COLO668 (cell line): Measurements from ENCODE around the gene PRG2.

ENCODE experiments used
- DNase-seq: peaks from one replicate; lab custom pipeline; 2025; ENCODE audit not compliant: unreplicated experiment; lab: John Stamatoyannopoulos, UW

PRG2 gene

DNA sequence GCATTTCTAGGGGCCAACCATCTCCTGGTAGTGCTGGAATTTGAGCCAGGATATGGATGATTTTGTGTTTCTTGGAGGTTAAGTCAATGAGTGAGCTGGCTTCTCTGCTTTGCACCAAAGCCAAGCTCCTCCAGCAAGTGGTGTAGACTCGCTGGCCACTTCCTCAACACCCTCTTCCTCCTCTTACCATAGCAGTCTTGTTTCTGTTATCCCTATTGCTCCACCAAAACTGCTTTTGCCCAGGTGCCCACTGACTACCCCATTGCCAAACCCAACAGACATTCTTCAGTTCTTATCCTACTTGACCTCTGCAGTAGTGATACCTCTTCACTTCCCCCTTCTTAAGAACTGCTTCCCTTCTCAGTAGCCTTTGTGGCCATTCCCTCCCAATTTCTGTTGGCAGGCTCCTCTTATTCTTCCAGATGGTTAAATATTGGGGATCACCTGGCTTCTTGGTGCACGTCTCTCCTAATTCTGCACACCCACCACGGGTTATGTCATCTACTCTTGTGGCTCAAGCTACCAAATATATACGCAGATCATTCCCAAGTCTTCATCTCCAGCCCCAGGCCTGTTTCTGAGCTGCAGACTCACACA is 7.0 kb upstream of the PRG2 start:
- no peak for DNase-seq

DNA sequence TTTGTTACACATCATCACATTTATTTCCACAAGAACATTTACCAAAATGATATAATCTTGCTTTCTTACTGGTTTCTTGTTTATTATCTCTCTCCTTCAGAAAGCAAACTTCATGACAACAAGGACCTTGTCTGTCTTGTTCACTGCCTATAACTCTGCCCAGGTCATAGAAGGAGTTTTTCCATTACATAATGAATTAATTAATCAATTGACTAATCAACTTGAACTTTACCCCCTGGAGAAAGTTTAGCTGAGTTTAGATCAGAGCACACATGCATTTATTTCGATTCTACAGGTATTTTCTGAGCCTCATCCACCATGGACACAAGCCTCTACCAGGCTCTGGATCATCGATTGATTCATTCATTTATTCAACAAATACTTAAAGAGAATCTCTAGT is 6.3 kb upstream of the PRG2 start:
- DNase-seq: no peak

- DNase-seq: no peak
These were observed 5.6 kb upstream of the PRG2 start for GRCh38 chr11:57395905-57396623.

GRCh38 chr11:57394203-57394965 is 3.9 kb upstream of the PRG2 start:
- DNase-seq: no peak

DNA sequence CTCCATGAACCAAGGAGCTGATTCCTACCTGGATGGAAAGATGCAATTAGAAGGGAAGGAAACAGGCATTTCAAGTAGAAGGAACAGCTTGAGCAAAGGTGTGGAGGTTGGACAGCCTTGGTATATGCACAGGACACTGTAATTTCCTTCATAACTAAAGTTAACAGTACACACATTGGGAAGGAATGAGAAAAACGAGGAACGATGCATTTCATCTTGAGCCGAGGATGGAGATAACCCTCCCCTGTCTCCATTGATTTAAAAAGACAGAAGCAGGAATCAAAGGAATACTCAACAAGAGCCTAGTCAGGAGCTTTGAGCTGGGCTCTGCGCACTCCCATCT is 2.3 kb upstream of the PRG2 start:
- no peak for DNase-seq

GRCh38 chr11:57392066-57392762 is 1.8 kb upstream of the PRG2 start:
- no peak for DNase-seq

- DNase-seq: no peak
These were observed 1.1 kb upstream of the PRG2 start for GRCh38 chr11:57391539-57391938.

GRCh38 chr11:57391111-57391510 is 661 bp upstream of the PRG2 start:
- DNase-seq: no peak

DNA sequence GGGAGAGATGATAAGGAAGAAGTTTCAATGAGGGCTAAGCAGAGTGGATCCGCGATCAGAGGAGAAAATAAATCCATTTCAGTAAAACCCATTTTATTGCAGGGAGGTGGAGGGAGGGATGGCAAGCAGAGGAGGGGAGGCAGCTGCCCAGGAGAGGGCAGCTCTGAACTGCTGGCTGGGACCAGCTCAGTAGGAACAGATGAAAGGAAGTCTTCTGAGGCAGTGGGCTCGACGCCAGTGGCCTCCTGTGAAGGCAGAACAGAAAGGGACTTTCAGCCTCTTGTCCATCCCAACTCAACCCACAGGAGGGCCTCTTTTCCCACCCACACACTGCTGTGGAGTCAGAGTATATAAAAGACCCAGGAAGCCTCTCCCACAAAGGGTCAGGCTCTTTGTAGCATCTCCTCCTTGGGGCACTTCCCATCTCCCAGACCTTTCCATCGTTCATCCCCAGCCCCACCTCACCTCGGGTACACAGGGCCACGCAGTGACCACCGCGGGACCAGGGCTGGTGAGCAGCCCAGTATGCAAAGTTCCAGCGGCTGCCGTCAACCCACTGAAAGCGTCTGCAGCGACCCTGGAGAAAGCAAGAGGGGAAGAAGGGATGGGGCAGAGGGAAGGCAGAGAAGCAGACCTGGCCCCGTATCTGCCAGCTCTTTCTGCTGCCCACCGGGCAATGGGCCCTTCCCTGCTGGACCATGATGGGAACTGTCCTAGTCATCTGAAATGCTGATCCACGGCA is 3.0 kb downstream of the PRG2 start:
- DNase-seq: no peak

DNA sequence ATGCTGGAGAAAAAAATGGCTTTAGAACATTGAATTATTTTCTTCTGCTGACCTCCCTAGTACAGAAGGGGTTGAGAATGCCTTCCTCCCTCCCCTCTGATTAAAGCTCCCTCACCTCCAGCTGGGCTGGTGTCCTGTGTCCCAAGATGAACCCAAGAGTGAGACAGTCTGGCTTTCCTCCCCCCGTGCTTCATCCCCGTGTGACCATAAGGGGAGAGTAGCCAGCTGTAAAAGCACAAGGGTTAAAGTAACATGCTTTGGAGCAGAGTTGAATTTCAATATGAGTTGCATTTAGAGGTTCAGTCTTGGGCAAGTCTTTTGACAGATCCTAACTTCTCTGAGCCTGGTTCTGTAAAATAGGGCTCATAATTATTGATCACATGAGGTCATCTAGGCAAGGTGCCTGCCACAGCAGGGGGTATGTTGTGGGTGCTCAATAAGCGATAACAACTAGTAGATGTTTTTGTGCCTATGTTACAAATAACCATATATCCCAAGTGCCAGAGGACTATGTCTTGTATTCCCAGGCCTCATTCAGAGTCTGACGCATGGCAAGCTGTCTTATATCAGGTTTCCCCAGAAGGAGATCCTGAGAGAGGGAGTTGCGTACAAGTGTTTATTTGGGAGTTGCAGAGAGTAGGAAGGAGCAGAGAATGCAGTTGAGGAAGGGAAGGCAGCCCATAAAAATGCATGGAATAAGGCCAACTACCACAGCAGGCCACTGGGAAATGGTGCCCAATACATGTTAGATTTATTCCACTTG is 4.1 kb downstream of the PRG2 start:
- DNase-seq: no peak

- no peak for DNase-seq
These were observed 9.5 kb downstream of the PRG2 start, which contains the start of gene PRG3 for GRCh38 chr11:57380975-57381374. PRG3 (minus strand) TSS chr11:57381150; CDS start chr11:57380708, 442 bp downstream.

- DNase-seq: no peak
These were observed 10.7 kb downstream of the PRG2 start for GRCh38 chr11:57379732-57380131.

DNA sequence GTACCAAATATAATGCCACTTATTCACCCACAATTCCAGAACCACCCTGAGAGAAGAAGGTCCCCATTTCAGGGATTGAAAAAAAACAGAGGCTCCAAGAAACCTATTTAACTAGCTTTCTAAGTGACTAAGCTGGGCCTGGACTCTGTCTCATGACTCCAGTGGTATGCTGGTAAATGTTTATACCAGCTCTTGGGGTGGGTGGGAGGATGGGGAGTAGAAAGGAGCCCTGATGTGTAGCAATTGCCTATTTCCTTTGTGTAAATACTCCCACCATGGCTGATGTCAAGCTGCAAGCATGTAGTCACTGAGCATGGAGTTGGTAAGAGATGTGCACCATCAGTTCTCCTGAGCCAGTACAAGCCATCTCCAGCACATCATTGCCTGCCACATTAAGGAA is 12.3 kb downstream of the PRG2 start:
- DNase-seq: no peak

- DNase-seq: no peak
These were observed 13.3 kb downstream of the PRG2 start for GRCh38 chr11:57377107-57377506.

DNA sequence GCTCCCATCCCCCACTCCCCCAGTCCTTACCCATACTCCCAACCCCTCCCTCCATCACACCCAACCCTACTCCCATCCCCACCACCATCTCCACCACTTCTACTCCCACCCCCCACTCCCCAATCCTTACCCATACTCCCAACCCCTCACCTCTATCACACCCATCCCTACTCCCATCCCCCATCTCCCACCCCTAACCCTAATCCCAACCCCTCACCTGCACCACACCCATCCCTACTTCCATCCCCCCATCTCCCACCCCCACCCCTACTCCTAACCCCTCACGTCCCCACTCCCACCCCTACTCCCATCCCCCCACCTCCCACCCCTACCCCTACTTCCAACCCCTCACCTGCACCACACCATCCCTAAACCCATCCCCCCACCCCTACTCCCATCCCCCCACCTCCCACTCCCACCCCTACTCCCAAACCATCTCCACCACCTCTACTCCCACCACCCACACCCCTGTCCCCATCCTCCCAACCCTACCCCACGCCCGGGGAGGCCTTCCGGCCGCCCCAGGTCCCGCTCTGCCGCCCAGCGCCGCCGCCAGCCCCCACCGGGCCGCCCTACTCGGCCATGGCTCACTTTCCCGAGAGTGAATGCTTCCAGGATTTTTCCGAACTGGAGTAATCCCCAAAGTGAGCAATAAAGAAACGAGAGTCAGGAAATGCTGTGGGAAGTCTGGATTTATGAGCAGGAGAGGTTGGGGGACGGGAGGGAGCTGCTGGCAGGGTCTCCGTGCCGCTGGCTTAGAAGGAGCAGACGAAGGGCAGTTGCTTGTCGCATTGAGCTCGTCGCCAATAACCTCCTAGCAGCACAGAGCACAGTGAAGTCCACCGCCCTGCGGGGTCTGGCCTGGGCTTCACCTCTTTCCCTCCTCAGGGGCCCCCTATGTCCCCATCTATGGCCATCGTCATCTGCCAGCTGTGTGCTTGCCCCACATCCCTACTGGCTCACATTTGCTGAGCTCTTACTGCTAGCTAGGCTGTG is 14.1 kb downstream of the PRG2 start:
- no peak for DNase-seq

DNA sequence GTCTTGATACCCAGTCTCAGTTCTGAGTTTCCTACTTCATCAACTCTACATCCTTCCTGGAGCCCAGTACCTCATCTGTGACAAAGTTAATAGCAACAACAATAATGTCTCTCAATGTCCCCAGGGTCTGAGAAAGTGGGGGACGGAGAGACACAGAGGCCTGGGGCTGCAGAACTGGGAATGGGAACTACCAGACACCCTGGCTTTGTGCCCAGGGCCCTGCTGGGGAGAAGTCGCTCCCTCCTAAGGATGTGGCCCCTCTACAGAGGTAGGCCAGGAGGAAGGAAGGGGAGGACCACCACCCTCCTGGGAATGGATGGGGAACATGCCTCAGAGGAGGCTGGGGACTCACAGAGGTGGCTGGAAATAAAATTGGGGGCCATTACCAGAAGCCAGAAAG is 15.0 kb downstream of the PRG2 start:
- no peak for DNase-seq

DNA sequence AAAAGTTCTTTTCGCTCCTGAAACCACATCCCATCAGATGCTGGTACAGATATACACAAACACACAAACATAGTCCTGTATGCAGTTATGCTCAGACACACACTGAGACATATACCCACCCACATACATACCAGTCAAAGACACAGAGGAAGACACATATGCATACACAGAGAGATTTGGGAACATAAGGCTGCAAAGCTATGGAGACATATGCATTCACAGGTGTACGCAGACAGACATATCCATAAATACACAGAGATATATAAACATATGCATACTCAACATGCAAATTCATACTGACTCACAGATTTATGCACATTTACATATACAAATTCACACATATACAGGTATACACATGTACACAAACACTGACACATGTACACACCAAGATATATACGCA is 15.5 kb downstream of the PRG2 start:
- DNase-seq: no peak

DNA sequence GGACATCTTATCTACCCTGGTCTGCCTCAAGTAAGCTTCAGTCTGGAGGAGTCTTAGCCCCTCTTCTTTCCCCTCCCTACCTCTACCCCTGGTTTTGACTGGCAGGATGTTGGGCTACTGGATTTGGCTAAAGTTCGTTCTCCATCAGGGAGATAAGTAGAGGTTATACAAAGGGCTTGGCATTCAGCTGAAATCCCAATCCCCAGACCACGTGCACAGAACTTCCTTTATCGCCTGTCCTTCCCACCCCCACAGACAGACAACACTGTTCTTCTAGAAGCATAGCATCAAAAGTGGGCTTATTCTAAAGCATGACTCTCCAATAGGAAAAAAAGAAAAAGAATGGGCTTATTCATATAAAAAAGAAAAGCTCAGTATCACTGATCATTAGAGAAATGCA is 17.3 kb downstream of the PRG2 start:
- DNase-seq: no peak

- DNase-seq: no peak
These were observed 19.5 kb downstream of the PRG2 start for GRCh38 chr11:57370941-57371340.
